Hematopoietic multipotent progenitor cell treated with erythropoietin and hydrocortisone succinate and interleukin-3 and kit ligand, for 17 days (in vitro differentiated cells): ENCODE data around the gene SERPINE2.

ENCODE experiments used
- DNase-seq: peaks from one replicate; pipeline ENCODE4 v3.0.0-alpha.2; 2015; ENCODE audit warnings: low spot score

SERPINE2 gene, protein sequence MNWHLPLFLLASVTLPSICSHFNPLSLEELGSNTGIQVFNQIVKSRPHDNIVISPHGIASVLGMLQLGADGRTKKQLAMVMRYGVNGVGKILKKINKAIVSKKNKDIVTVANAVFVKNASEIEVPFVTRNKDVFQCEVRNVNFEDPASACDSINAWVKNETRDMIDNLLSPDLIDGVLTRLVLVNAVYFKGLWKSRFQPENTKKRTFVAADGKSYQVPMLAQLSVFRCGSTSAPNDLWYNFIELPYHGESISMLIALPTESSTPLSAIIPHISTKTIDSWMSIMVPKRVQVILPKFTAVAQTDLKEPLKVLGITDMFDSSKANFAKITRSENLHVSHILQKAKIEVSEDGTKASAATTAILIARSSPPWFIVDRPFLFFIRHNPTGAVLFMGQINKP

DNA sequence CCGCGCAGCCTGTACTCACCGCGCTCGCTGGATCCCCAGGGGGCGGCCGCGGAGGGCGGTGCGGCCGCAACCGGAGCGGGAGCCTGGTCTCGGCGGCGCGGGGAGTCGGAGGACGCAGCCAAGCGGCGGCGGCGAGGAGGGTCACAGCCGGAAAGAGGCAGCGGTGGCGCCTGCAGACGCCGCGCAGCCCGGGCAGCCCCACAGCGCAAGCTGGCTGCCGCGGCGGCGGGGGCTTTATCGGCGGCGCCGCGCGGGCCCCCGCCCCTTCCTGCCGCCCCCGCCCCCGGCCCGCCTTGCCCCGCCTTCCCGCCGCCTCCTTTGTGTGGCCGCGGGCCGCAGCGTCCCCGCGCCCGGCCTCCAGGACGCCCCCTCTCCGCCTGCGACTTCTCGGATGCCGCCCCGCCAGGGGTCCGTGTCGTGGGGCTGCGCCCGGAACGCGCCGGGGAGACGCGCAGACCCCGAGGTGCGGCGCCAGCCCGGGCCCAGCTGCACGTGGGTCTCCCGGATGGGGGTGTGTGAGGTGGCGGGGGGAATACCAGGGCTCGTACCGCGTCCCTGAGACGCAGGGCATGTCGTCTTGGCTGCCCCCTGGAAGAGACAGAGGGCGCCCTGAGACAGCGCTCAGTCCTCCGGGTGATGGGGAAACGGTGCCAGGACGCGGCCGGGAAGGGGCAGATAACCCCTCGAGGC lies at the start of gene SERPINE2:
Gene SERPINE2, minus strand, starts transcription at position 207 of the 690 bp plus-strand sequence. CDS start 37,386 bp downstream, outside the sequence.
- DNase-seq = no peak

DNA sequence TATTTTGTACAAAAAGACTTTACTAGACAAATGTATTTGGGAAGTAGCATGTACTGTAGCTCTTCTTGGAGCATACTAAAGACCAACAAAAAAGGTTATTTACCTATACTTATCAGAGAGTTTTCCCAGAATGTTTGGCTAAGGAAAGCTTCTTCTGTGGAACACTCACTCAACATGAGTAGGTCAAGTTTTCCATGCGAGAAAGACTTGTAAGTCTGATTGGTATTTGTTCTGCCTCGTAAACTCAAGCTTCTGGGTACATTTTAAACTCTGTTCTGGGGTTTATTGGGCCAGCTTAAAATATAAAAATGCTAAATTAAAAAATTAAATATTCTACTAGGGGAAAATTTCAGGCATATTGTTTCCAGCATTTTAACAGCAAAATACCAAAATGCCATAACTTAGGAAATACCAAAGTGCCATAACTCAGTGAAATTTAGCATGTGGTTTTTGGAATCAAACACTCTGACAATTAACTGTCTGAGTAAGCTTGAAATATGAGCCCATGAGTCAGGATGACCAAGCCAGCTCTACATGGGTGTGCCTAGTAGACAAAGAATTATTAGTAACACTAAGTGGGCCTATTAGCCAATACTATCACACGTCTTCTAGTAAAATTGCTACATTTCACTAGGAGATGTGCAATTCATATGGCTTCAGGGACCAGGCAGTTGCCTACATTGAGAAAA lies 47.3 kb upstream of the SERPINE2 start:
- DNase-seq = no peak

DNA sequence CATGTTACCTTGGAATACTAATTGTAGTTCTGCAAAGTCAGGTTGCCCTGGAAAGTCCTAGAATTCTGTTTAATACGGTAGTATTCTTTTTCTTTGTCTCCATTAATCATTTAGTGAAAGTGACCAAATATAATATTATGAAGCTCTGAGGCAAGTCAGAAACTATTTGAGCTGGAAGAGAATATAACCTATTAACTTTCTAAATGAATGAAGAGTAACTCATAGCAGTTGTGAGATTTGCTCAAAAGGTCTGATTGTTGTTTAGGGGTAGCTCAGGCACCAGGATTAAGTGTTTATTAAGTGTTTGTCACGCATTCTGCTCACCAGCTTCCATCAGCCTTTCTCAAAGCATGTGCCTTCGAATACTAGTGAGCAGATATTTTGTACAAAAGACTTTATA lies 46.7 kb upstream of the SERPINE2 start:
- DNase-seq = no peak

DNA sequence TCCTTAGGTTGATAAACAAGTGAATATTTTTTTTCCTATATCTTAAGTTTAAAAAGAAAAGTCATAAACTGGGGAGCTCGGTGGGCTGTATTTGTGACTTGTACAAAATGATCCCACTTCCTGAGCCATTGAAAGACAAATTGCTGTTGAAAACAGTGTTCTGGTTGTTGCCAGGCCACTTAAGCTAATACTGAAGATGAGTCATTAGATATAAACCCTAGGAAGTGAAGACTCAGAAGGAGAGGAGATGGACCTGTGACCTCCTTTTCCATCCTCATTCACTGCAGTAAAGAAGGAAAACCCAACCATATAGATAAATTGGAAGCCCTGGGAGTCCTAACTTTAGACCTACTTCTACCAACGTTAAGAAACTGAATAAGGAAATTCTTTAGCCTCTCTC lies 46.2 kb upstream of the SERPINE2 start:
- DNase-seq = no peak

DNA sequence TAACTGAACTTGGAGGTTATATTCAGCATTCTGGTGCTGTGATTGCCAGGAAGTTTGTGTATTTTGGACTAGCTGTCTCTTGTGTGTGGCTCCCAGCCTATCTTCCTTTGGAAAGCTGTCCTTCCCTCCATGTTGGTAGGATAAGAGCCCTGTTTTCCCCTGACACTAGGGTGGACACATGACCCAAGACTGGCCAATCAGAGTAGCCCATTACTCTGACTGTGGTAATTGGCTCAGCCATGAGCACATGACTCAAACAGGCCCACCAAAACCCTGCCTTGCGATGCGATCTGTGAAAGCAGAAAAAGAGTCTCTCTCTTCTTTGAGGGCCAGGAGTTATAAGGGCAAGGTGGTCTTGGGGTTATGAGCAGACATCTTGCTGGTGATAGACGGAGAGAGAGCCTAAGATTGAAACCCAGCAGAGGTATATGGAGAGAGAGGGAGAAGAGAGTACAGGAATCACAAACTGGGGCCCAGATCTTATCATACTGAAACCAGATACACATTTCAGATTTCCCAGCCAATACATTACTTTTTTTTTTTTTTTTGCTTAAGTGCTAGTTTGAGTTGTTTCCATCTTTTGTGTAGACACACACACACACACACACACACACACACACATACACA lies 45.3 kb upstream of the SERPINE2 start:
- no peak for DNase-seq

DNA sequence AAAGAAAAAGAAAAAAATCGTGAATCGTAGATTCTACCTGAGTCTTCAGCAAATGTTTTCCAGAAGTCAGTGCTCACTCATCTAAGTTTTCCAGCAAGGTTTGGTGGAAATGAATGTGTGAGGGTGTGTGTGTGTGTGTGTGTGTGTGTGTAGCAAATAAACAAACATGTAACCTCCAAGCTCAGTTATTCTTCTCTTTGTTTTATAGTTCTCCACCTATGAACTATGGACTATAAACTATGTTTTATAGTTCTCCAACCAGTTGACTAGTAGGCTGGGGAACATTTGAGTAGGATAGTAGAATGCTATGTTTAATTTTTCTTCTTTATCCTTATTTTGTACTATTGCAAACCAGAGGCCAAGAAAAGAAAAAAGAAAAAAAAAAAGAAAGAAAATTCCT lies 44.6 kb upstream of the SERPINE2 start:
- DNase-seq = no peak

DNA sequence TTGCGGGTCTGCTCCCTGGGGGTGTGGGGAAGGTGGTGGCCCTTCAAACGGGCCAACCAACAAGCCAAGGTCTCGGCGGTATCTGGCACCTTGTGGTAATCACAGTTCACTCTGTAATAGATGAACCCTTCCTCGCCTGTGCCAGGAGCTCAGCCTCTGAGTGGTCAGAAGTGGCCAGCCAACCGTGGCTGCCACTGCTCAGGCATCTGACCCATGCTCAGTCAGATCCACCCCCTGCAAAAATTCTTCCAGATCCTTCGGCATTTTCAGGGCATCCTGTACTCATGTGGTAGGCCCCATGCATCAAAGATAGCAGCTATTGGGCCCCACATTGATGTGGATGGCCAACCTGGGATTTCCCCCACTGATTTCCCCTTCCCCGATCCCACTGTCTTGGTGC lies 39.6 kb upstream of the SERPINE2 start:
- no peak for DNase-seq

DNA sequence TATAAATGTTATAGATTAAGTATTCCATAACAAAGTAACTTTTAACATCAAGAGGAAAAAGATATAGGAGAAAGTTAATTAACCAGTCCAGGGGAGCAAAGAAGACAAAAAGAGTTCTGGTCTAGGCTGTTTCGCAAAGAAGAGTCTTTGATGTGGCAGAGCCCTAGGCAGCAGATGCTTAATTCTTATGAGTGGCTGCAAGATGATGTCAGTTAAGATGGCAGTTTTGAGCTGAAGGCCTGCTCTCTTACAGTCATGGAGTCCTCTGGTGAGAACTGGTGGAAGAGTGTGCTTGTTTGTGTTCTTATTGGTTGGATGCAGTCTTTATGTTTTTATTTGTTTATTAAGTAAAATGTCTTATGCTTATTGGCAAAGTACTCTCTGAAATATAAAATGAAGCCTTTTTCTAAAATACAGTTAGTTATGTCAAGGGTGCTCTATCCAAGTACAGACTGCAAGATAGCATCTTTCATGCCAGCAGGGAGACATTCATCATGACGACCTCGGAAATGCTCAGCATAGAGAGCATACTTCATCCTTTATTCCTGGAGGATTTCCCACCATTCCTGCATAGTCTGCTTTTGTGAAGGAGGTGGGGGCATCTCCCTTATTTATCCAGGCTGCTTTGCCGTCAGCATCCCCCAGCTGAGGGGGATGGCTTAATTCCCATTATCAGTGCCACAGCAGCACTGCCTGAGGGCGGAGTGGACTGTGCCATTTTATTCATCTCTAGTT lies 38.9 kb upstream of the SERPINE2 start:
- DNase-seq = no peak

DNA sequence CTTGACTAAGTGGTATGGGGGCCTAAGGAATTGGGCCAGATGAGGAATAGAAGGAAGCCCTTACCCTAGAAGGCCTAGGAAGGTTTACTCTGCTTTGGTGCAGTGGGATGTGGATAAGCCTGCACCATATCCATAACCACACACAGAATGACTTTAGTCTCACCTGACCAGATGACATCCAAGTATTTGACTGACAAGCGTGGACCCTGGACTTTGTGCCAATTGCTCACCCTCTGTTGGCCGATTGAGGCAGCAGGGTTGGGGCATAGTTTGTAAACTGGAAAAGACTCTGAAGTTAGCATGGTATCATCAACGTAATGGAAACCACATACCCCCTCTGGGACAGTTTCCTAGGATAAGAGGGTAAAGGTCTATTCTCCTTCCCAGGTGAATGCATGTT lies 36.5 kb upstream of the SERPINE2 start:
- DNase-seq = no peak

DNA sequence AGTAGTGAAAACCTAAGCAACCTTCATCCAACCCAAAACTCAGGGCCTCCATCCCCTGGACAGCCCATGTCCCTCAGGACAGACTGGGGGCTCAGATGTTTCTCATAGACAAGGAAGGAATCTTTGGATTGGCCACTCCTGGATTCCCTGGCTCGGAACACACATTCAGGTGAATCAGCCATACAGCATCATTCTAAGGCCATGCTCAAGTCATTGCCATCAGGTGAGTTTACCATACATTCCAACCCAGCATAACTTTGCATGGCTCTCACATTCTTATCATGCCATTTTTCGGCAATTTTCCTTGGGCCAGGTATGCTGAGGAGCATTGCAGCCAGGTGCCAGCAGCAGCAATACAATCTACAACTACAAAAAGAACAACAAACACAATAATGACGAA lies 34.6 kb upstream of the SERPINE2 start:
- no peak for DNase-seq

DNA sequence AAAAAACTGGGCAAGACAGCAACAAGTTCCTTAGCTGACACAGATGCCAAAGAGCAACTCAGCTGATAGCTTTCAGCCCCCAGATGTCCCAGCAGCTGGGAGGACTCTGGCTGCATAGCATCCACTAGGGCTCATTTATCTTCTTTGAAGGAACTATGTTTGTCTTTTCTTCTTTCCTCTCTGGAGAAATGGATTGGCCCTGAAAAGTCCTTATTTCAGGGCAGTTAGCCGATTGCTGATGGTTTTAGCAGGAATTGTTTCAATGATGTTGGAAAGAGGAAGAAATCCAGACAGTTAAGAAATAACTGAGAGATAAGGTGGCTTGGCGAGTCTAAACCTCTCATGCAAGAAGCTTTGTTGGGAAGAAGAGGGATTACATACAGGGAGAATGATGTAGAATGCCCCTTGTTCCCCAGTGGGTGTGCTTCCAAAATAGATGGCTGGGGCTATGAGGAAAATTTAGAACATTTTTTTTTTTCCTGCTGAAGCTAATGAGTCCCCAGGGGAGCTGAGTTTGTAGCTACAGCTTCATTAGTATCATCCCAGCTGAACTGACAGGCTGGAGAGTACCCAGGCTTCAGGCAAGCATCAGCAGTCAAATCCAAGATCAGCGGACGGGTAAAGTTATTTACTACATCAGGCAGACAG lies 33.6 kb upstream of the SERPINE2 start:
- DNase-seq = no peak

DNA sequence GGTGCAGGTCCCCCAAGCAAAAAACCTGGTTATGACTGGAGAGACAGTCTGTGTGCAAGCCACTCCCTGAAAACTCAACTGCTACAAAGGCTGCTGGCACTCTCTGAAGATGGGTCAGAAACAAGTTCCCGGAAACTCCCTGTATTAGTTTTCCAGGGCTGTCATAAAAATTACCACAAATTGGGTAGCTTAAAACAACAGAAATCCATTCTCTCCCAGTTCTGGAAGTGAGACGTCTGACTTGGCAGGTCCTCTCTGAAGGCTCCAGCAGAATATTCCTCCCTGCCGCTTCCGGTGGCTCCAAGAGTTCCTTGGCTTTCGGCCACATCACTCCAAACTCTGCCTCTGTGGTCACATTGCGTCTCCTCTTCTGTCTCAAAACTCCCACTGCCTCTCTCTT lies 30.1 kb upstream of the SERPINE2 start:
- DNase-seq = no peak

DNA sequence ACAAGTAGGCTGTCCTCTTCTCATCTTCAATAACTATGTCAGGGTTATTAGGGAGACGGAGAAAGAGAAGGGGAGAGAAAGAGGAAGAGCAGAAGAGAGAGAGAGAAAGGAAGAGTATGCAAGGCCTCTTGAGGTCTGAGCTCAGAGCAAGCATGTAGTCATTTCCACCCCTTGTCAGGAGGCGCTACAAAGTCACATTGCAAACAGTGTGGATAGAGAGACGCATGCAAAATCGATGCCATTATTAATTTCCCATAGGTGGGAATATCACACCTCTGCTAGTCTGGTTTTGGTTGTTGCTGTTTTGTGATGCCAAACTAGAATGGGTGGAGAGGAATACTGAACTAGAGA lies 24.2 kb upstream of the SERPINE2 start:
- DNase-seq = no peak

DNA sequence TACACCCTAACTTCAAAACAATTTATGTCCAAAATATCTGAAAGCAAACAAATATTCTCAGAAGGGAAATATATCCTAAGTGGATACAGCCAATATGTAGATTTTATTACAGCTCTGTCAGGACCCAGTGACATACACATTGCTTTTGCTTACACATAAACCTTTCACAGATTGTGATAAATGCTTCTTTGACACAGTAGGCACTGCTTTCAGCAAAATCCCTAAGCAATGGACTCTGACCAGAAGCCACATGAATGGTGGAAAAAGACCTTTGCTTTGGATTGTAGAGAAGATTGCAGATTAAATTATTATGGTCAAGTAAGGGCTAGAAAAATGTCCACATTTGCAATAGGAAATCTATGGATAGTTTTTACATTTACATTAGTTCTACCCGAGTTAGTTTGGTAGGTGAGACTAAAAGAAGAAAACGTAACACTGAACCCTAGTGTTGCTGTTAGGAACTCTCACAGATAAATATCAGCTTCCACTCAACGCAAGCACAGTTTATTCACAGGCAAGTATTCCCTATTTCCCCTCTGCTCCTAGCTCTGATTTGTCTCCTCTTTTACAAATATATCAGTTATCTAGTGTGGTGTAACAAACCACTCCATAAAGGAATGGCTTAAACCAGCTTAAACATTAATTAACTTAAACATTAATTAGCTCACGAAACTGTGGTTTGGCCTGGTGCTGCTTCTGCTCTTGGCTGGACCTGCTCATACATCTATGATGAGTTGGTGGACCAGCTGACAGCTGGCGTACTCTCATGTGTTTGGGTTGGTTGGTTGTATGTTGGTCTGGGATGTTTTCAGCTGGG lies 23.6 kb upstream of the SERPINE2 start:
- no peak for DNase-seq

DNA sequence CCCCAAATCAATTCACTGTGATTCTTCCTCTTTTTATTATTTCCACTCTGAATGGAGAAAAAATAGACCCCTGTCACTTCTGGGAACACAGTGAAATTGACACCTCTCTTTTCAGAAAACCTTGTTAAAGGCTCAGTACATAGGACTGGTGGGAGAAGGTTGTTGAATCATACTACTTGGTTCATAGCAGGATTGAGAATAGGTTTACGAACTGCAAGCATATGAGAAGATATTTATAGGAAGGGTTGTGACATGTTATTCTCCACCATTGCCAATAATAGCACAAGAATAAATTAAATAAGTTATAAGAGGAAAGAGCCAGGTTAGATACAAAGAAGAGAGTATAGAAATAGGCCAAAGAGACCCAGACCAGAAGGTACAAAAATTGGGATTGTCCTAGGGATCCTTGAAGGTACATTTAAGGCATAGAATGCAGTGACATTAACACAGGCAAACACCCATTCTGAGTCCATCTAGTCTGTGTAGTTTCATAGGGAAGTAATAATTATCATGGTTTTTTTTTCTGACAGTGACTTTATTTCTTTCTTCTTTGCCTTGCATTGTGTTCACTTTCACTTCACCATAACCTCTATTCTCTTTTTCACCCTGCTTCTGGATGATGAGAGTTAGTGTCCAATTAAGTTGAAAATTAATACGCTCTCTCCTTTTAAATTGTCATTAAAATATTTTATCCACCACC lies 21.8 kb upstream of the SERPINE2 start:
- no peak for DNase-seq

DNA sequence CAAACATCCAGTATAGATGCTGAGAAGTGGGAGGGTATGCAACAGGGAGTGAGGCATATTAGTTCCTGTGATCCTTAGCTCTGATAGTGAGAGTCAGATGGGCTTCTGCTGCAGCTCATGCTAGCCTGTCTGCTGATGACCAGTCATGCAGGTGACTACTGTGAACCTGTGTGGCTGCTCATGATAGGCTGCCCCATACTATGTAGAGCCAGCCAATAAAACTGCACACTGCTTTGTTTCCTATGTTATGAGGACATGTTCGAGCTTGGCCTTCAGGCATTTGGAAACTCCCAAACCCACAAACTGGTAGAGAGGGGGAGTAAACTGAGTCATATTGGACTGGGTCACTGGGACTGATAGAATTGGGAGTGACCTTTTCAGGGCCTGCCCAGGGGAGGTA lies 20.1 kb upstream of the SERPINE2 start:
- DNase-seq = no peak

DNA sequence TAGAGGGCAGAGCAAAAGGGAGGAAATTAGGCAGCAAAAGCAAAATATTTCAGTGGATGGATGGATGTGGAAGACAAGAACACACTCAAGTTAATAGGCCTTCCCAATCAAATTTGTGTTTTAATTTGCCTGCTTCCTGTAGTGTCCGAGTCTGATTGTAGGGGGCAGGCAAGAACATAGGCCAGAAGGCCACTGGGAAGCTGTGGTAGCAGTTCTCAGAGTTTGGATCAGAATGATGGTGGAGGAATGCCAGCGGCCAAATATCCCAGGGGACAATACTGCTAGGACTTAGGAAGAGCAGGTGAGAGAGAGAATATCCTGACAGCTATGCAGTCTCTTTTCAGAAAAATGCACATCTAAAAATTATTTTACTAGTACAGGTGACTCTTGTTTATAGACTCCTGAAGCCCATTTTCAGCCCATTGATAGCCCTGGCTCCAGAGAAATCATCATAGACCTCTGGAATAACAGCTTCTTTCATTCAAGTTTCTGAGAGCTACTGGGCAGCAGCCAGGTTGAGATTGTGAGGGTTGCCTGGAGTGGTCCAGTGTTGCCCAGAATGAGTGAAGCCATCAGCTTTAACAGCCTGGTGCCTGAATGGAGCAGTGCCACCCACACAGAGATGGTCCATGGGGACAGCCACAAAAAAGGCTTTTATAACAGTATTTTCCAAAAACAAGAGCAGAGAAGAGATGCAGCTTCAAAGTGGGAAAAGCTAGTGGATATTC lies 19.1 kb upstream of the SERPINE2 start:
- no peak for DNase-seq

DNA sequence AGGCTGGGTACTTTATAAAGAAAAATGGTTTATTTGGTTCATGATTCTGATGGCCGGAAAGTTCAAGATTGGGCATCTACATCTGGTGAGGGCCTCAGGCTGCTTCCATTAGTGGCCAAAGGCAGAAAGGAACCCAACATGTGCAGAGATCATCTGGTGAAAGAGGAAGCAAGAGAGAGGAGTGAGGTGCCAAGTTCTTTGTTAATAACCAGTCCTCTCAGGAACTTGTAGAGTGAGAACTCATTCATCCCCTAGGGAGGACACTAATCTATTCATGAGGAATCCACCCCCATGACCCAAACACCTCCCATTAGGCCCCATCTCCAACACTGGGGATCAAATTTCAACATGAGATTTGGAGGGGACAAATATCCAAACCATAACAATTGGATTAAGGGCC lies 17.8 kb upstream of the SERPINE2 start:
- no peak for DNase-seq

DNA sequence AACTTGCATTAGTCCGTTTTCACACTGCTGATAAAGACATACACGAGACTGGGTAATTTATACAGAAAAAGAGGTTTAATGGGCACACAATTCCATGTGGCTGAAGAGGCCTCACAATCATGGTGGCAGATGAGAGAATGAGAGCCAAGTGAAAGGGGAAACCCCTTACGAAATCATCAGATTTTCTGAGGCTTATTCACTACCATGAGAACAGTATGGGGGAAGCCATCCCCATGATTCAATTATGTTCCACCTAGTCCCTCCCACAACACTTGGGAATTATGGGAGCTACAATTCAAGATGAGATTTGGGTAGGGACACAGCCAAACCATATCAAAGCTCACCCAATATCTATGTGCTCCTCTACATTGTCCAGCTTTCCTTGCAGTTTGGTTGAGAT lies 16.0 kb upstream of the SERPINE2 start:
- DNase-seq = no peak
